Tibial nerve (tissue), 4 donors: Measurements from ENCODE around the gene FANK1. TPM values are rescaled to one million over a fixed set of nuclear protein-coding genes. Genes with fewer than 3 reads are reported as not detected.

Source experiments
- DNase-seq, 2 donors: peaks; one replicate each; pipeline ENCODE4 v3.0.0-alpha.2; 2019; ENCODE audit warnings: low spot score in 2 of 2
- H3K27ac ChIP-seq, 4 donors: fragments of 200-600 bp; sonication (generic) in 3 of 4; one replicate each; pipeline ENCODE4 v1.5.1; 2017 to 2019; ENCODE audit warnings: mild to moderate bottlenecking in 1 of 4
- H3K27me3 ChIP-seq, 2 donors: fragments of 200-600 bp; sonication (generic) in 1 of 2; one replicate each; pipeline versions ENCODE4 v1.5.1 to v1.6.0; 2017 to 2019
- H3K36me3 ChIP-seq, 3 donors: fragments of 200-600 bp; sonication (generic); one replicate each; pipeline ENCODE4 v1.5.1; 2018 to 2019
- H3K4me1 ChIP-seq, 4 donors: fragments of 200-600 bp; sonication (generic) in 3 of 4; one replicate each; pipeline ENCODE4 v1.5.1; 2017 to 2019
- H3K4me3 ChIP-seq, 4 donors: fragments of 200-600 bp; sonication (generic) in 3 of 4; one replicate each; pipeline ENCODE4 v1.5.1; 2017 to 2019; ENCODE audit warnings: mild to moderate bottlenecking in 1 of 4, moderate library complexity in 1 of 4
- H3K9me3 ChIP-seq, 4 donors: fragments of 200-600 bp; sonication (generic) in 3 of 4; one replicate each; pipeline ENCODE4 v1.5.1; 2017 to 2019
- CTCF ChIP-seq, 5 experiments: fragments of 200-600 bp in 3 of 5; fragments of 450-650 bp in 2 of 5; sonication (generic) in 3 of 5; IDR thresholded peaks; one replicate each; pipeline ENCODE4 v1.5.1; 2016 to 2019; ENCODE audit warnings: antibody characterized with exemption in 5 of 5, mild to moderate bottlenecking in 3 of 5, moderate library complexity in 2 of 5
- EP300 ChIP-seq, 2 donors: sonication (generic); formaldehyde crosslinking; IDR thresholded peaks; one replicate each; pipeline ENCODE4 v1.6.1; 2017; ENCODE audit warnings: antibody characterized with exemption in 2 of 2, mild to moderate bottlenecking in 1 of 2
- POLR2A ChIP-seq, 2 donors: fragments of 450-650 bp; IDR thresholded peaks; one replicate each; pipeline ENCODE4 v1.6.1; 2017; ENCODE audit warnings: antibody characterized with exemption in 2 of 2, mild to moderate bottlenecking in 2 of 2, moderate library complexity in 2 of 2
- WGBS, 2 donors: methylation state at CpG; one replicate each; pipeline ENCODE4 v1.1.5; 2018; 5-methylcytosine and 5-hydroxymethylcytosine counted together
- total RNA-seq, 4 donors: library from RNA; depleted of rRNA; stranded (reverse); fragments of >200 nt; gene quantifications; one replicate each; pipeline ENCODE4 v1.1.0, GENCODE V29; 2016

The FANK1 gene
- total RNA-seq, 4 donors from 2014 or later: 0.59 to 6.6 (median 3.4) TPM

GRCh38 chr10:126001576-126001975 lies 105.2 kb downstream of the FANK1 start:
- Histone ChIP-seq H3K27me3 (no peaks in the 10 kb centered on the region), H3K9me3 (no peaks in the 10 kb centered on the region), H3K27ac (no peak overlapping the region), H3K4me1 (no peaks in the 10 kb centered on the region), H3K36me3 (no peaks in the 10 kb centered on the region), H3K4me3 (no peak overlapping the region)
- WGBS, 2 donors: 44 to 47% methylated on average over 2 of the region's 2 CpGs
- no peak for TF ChIP-seq POLR2A (IDR thresholded peaks at IDR 0.05)
- TF ChIP-seq EP300 (IDR thresholded peaks at IDR 0.05): no peak
- no peak for TF ChIP-seq CTCF (IDR thresholded peaks at IDR 0.05)
- no peak for DNase-seq

GRCh38 chr10:126004752-126005151 lies 108.4 kb downstream of the FANK1 start:
- no peaks in the 10 kb centered on the region for H3K36me3 ChIP-seq
- no peak for DNase-seq

GRCh38 chr10:126006264-126006663 lies 109.9 kb downstream of the FANK1 start:
- Histone ChIP-seq H3K4me1 (no peaks in the 10 kb centered on the region), H3K27me3 (no peaks in the 10 kb centered on the region), H3K27ac (no peak overlapping the region), H3K36me3 (no peaks in the 10 kb centered on the region), H3K9me3 (peaks cover 0 to 3% (median 0%) of the 10 kb centered on the region in 4 donors), H3K4me3 (no peak overlapping the region)
- 90 to 96% methylated on average over 5 of the region's 5 CpGs for WGBS, 2 donors
- no peak for DNase-seq
- TF ChIP-seq POLR2A (IDR thresholded peaks at IDR 0.05) (no peak), CTCF (IDR thresholded peaks at IDR 0.05) (no peak), EP300 (IDR thresholded peaks at IDR 0.05) (no peak)

More at GRCh38 chr10:126004752-126005151, 108.4 kb downstream of the FANK1 start:
- TF ChIP-seq CTCF (IDR thresholded peaks at IDR 0.05) (no peak), EP300 (IDR thresholded peaks at IDR 0.05) (no peak), POLR2A (IDR thresholded peaks at IDR 0.05) (no peak)
- H3K27ac ChIP-seq: no peak overlapping the region
- H3K4me1 ChIP-seq: no peaks in the 10 kb centered on the region
- H3K9me3 ChIP-seq: no peaks in the 10 kb centered on the region
- no peaks in the 10 kb centered on the region for H3K27me3 ChIP-seq
- H3K4me3 ChIP-seq: no peak overlapping the region
- 86 to 87% methylated on average over 8 of the region's 8 CpGs for WGBS, 2 donors

GRCh38 chr10:126006906-126007305 lies 110.5 kb downstream of the FANK1 start:
- no peak overlapping the region for H3K27ac ChIP-seq
- H3K4me1 ChIP-seq: no peaks in the 10 kb centered on the region
- no peak overlapping the region for H3K4me3 ChIP-seq
- DNase-seq: no peak
- H3K36me3 ChIP-seq: no peaks in the 10 kb centered on the region
- 91 to 93% methylated on average over 2 of the region's 2 CpGs for WGBS, 2 donors
- no peak for TF ChIP-seq CTCF (IDR thresholded peaks at IDR 0.05)
- no peak for TF ChIP-seq POLR2A (IDR thresholded peaks at IDR 0.05)
- no peak for TF ChIP-seq EP300 (IDR thresholded peaks at IDR 0.05)
- H3K27me3 ChIP-seq: no peaks in the 10 kb centered on the region
- H3K9me3 ChIP-seq: peaks cover 0 to 3% (median 0%) of the 10 kb centered on the region in 4 donors

GRCh38 chr10:126009650-126010049 lies 113.3 kb downstream of the FANK1 start:
- H3K36me3 ChIP-seq: no peaks in the 10 kb centered on the region
- TF ChIP-seq EP300 (IDR thresholded peaks at IDR 0.05): no peak
- no peak for TF ChIP-seq CTCF (IDR thresholded peaks at IDR 0.05)
- TF ChIP-seq POLR2A (IDR thresholded peaks at IDR 0.05): no peak
- no peaks in the 10 kb centered on the region for H3K4me1 ChIP-seq
- H3K4me3 ChIP-seq: no peak overlapping the region
- no peak for DNase-seq
- peaks cover 0 to 3% (median 0%) of the 10 kb centered on the region in 4 donors for H3K9me3 ChIP-seq
- no peak overlapping the region for H3K27ac ChIP-seq
- no peaks in the 10 kb centered on the region for H3K27me3 ChIP-seq
- 77 to 88% methylated on average over 7 of the region's 7 CpGs for WGBS, 2 donors
